HG03342 (cell line): ENCODE data around the gene NMD3.
"Not testable (repeated sequence)": the region's sequence is repeated elsewhere in the genome, so short reads cannot be mapped to it uniquely, and the experiment has no call there.

Experiments used
- ATAC-seq: cut with Tn5 transposase; IDR thresholded peaks from one replicate; pipeline ENCODE4 v1.9.1; 2021; ENCODE audit warnings: mild to moderate bottlenecking, moderate library complexity; ENCODE audit not compliant: unreplicated experiment

The NMD3 gene

DNA sequence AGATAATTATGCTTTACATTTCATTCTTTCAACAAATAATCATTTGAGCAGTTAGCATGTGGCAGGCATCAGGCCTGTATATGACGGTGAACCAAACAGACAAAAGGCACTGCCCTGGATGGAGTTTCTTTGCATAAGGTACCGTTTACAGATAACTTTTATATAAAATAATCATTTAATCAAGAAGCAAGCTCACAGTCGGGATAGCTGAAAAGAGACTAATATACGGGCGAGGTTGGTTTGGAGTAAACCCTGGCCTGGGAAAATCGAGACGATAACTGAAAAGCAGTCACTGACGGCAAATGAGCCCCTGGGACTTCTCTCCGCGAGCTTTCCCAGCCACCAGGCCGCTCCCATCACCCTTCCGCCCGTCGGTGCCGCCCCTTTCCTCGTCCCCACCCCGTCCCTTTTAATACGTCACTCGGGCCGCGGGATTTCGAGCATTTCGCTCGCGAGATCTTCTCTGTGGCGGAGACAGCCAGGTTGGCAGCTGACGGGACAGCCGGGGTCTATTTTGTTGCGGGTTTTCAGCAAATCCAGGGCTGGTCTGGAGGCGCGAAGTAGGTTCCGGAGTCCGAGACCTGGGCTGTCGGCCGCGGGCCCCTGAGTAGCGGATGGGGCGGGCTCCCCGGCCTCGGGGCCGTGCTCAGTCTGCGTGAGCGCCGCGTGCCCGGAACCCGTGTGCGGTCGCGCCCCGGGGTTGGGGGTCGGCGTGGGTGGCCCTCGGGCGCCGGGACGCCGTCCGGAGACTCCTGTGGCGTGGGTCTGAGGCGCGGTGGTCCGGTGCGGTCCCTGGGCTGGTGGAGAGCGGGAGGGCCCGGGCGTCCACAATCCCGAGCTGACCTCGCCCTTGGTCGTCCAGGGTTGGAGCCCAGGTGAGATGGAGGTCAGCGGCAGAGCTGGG lies at the start of gene NMD3:
NMD3 (plus strand) TSS at position 462 of the 904 bp plus-strand sequence. CDS start 703 bp downstream, outside the sequence.
- ATAC-seq = peak; percentile 99

DNA sequence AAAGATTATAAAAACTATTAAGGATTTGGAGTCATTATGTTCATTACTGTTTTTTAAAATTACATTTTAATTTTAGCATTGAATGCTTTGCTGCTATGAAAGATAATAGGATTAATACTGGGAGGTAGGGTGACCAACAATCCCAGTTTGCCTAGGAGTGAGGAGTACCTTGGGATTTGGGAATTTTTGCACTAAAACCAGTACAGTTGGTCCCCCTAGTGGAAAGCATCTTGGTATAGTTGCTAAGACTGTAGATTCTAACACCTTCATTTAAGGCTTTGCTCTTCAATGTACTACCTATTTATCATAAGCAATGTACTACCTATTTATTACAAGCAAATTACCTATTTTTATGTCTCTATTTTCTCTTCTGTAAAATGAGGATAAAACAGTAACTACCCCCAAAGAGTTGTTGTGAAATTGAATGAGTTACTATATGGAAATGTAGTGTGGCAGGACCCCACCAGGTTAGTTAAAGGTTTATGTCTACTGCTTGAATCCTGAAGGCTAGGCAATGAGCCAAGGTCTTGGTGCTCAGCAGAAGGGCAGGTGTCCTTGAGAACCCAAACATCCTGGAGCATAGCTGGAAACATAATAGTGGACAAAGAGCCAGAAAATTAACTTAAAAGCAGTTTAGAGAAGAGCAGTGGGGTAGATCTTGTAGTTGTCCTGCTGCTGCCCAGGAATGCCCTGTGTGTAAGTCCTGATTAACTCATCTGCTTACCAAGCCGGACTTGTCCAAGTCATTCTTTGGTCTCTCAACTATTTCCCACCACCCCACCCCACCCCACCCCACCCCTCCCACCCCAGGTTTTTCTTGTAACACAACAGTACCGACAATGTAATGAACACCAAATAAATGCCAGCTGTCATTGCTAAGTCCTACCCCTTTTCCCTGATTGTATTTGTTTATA lies 49.2 kb upstream of the NMD3 start:
- ATAC-seq = no peak

DNA sequence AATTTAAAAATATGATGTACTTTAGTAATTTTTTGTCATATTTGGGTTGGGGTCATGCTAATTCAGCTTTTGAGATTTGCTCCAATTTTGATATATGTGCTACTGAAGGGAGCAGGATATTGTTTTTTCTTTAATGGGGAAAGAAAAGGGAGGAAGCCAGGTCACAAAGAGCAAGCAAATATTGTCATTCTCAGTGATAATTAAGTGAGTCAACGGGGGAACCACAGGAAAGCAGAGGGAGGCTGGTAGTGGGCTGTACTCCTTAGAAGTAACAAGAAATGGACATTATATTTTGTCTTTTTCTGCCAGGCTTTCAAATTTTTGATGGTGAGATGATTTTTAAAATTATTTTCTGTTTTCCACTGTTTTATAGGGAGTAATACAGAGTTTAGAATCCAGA lies 45.6 kb upstream of the NMD3 start:
- ATAC-seq = no peak

DNA sequence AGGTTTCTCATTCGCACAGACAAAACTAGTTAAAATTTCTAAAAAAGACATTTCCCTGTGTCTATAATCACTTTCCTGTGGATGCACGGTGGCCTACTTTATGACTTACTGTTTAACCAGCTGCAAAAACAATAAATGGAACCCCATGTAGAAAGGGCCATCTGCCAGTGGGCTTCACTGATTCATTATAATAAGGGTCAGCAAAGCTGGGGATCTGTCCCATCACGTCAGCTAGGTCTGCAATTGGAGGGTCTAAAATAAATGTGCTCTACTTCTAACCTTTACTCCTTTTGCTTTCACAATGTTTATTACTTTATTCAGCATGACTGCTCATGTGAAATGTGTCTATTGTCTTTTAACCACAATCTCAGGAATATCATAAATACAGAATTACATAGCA lies 43.1 kb upstream of the NMD3 start:
- no peak for ATAC-seq

DNA sequence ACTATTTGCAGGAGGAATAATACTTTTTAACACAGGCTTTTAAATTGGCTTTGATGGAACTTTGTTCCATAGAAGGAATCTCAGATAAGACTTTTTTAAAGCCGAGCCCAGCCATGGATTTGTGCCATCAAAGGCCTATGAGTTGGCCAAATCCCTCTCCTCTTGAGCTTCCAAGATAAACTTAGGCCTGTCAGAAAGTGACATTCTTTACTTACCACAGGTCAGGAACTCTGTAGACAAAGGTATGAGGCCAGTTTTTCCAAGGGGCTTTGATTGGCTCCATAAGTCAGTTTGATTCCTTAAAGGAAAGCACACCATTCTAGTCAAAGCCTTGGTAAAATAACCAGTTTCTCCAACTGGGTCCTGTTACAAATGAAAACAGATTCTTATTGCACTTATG lies 39.7 kb upstream of the NMD3 start:
- ATAC-seq = not testable (repeated sequence)

DNA sequence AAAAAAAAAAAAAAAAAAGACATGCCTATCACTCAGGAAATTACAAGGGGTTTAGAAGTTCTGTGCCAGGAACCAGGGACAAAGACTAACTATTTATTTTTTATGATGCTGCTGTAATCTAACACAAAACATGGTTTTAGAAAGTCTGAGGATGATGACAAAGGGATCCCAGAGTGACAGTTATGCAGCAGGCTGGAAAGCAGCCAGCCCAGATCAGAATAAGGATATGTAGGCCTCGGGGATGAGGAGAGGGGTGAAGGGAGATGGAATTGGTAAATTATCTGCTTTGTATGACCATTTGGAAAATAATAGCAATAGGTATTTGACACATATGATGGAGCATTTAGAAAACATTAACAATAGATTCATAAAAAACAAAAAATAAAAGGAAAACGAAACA lies 34.1 kb upstream of the NMD3 start:
- no peak for ATAC-seq

DNA sequence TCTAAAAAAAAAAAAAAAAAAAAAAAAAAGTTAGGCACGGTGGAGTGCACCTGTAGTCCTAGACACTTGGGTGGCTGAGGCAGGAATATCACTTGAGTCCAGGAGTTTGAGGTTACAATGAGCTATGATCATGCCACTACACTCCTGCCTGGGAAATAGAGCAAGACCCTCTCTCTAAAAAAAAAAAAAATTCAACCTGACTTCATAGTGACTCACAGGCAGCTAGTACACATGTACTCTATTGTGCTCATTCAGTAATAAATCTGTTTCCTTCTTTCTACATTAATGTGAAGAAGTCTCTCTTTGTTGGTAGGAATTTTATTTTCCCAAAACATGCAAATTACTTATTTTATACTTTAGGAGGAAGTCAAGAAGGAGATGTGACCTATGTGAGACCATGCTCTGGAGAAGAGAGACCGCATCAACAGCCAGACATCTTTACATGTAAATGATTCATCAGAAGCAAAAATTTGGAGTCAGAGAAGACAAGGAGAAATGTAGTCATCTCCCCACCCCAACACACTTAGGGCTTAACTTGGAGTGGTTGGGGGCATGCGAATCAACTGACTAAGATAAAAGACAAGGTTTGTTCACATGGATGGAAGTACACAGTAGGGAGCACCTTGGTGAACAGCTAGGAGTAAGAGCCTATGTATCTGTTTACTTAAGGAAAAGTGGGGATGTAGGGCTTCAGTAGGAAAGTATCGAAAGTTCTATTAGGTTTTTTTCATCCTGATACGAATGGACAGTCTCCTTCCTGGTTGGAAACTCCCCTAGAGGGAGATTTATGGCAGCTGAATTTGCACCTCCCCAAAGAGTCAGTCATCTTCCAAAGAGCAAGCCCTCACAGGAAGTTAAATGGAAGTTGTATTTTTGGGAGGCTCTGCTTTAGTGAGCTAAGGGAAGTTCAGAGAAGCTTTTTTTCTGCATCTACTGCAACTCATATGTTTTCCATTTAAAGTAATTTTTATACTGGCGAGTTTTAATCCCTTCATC lies 23.0 kb upstream of the NMD3 start:
- no peak for ATAC-seq

DNA sequence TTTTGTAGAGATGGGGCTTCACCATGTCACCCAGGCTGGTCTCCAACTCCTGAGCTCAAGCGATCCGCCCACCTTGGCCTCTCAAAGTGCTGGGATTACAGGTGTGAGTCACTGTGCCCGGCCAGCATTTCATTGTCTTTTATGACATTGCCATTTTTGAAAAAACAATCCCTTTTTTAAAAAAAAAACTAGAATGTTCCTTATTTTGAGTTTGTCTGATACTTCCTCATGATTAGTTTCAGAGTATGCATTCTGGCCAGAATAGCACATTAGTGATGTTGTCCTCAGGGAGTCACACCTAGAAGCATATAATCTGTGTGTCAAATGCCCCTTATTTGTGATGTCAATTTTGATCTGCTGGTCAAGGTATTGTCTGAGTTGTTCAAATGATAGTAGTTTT lies 21.2 kb upstream of the NMD3 start:
- ATAC-seq = no peak

DNA sequence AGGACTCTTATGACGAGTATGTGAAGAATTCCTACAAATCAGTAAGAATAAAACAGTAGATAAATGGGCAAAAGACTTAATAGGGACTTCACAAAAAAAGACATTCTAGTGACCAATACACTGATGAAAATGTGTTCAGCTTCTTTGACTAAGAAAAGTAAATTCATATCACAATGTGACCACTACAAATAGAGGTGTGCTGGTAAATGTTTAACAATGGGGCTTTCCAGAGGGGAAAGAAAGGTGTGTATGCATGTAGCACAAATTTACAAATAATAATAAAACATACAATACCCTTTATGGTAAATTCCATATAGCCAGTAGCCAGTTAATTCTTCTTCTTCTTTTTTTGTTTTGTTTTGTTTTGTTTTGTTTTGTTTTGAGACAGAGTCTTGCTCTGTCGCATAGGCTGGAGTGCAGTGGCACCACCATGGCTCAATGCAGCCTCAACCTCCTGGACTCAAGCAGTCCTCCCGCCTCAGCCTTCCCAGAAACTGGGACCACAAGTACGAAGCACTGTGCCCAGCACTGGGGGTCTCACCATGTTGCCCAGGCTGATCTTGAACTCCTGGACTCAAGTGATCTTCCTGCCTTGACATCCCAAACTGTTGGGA lies 17.5 kb upstream of the NMD3 start:
- peak; percentile 85 for ATAC-seq

DNA sequence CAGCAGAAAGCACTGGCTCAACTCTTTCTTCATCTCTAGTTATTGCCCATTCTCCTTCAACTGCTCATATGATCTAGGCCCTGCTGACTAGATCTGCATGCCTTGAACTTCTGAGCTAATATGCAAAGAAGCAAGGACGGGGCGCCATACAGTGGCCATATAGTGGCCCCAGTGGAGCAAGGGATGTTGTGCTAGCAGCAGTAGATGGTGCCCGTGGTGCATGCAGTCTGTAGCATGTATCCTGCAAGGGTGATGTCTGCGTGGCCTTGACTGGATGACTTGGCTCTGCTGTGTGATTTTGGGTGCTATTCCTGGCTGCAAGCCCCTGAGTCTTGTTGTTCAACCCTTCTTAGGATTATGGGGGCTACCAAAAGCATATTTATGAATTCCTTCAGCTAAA lies 12.2 kb upstream of the NMD3 start:
- ATAC-seq = no peak

DNA sequence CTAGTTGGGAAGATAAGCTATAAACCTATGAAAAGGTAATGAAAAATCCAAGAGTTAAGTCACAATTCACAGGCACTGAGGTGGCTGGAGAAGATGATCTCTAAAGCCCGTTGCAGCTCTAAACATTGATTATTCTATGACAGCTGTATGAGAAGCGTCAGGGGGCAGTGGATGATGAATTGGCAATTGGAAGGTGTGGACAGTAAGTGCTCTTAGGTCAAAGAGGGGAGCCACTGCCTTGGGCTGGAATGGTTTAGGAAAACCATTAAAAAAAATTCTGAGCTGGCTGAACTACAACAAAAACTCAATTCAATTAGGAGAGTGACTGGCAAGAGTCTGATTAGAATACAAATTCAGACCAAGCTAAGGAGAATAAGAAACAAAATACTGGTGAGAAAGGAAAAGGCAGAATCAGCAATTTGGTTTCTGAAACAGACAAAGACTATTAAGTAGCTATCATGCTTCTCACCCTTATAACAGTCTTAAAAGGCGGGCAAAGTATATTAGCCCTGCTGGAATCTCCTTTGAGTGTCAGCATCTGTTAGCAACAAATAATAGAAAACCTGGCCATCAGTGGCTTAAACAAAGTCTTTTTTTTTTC lies 8.8 kb upstream of the NMD3 start:
- no peak for ATAC-seq

DNA sequence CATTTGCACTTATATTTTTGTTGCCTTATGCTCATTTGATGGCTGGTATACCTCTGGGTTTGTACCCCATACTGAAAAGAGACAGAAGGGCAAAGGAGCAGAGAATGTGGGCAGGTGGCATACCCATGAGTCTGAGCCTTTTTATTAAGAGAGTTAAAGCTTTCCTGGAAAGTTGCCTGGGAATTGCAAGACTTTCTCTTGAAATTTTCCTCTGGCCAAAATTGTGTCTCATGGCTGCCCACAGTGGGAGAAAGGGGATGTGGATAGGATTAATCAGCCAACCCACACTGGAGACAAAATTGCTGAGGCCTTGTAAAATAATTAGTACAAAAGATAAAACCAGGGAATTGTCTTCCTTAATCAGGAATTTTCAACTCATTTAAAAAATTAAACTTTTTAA lies 8.2 kb upstream of the NMD3 start:
- no peak for ATAC-seq

DNA sequence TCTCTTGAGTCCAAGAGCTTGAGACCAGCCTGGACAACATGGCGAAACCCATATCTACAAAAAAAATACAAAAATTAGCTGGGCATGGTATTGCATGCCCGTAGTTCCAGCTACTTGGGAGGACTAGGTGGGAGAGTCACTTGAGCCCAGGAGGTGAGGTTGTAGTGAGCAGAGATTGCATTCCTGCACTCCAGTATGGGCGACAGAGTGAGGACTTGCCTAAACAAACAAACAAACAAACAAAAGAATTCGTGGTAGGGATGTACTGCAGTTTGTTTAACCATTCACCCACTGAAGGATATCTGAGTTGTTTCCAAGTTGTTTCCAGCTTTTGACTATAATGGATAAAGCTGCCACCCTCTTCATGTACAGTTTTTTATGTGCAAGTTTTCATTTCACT lies 7.5 kb upstream of the NMD3 start:
- no peak for ATAC-seq

DNA sequence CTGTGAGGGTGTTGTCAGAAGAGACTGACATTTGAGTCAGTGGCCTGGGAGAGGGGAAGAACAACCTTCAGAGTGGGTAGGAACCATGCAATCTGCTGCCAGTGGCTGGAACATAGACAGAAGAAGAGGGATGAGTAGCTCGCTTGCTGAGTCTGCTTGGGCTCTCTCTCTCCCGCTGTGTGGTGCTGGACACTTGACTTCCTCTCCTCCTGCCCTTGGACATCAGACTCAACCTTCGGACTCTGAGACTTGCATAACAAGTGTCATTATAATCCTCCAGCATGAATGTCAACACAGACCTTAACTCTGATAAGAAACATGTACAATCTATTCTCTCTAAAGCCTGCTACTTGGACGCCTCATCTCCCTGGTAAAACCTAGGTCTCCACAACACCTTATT lies 5.9 kb upstream of the NMD3 start:
- ATAC-seq = no peak

DNA sequence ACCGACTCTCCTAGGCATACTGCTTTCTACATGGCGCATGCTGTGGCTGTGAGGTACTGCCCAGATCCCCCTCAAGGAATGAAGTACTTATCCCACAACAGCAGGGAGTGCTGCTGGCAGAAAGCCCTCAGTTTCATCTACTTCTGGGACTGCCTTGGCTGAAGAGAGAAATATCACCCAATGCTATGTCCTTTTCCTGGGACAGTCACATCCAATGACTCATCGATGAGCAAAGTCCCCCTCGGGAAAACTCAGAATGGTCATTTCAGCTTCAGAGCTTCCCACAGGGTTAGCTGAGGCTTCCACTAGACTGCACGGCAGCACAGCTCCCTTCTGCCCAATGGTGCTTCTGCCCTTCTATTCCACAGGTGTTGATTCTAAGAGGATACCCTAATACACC lies 3.6 kb upstream of the NMD3 start:
- no peak for ATAC-seq

DNA sequence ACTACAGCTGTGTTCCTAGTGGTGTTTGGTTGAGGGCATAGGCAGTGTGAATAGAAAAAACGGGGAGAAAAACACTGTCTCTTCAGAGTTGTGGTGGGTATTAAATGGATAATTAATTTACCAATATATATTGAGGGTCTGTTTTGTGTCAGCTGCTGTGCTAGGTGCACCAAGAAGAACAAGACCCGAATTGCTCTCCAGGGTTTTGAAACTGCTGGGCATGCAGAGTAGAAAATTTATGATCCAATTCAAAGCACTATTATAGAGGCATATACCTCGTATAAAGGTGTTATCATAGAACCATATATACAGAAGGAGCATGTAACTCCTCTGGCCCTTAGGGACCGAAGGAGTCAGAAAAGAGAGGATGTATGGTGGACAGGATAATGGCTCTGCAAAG lies 1.6 kb upstream of the NMD3 start:
- ATAC-seq = no peak

DNA sequence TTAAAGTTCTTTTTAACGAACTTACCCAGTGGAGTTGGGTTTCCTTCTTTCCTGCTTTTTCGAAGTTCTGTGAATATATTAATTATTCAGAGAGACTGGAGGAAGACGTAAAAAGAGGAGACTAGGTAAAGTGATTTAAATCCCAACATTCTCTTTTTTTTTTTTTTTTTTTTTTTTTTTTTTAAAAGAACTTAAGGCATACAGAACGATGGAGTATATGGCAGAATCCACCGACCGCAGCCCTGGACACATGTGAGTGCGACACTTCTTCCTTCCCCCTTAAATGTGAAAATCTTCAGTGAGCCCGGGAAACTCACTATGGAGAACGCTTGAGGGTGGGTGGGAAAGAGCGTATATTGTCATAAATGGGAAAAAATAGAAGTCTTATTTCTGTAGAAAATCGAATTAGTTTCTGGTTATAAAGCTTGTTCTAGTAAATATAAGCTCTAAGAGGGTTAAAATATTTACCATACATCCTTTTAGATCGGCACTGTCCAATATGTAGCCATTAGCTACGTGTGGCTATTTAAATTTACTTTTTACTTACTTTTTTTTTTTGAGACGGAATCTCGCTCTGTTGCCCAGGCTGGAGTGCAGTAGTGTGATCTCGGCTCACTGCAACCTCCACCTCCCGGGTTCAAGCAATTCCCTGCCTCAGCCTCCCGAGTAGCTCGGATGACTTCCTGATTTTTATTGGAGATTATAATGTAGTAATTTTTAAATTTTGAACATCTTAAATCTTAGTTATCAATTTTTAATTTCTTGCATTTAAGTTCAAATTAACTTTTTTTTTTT lies 892 bp downstream of the NMD3 start:
- peak; percentile 22 for ATAC-seq

DNA sequence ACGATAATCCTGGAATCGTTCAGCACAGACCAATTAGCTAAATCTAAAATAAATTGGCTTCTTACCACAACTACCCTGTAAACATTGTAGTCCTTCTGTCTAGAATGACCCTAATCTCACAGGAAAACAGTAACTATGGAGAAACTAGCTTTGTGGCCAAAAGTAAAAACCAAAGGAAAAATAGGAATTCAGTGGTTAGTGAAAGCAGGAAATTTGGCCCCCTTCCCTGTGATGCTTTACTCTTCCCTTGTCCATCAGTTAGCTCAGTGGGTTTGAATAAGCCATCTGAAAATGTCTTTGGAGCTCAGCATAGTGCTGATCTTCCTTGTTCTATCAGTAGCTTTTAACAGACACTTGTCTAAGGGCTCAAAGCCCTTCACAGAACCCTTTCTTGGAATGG lies 1.6 kb downstream of the NMD3 start:
- no peak for ATAC-seq

DNA sequence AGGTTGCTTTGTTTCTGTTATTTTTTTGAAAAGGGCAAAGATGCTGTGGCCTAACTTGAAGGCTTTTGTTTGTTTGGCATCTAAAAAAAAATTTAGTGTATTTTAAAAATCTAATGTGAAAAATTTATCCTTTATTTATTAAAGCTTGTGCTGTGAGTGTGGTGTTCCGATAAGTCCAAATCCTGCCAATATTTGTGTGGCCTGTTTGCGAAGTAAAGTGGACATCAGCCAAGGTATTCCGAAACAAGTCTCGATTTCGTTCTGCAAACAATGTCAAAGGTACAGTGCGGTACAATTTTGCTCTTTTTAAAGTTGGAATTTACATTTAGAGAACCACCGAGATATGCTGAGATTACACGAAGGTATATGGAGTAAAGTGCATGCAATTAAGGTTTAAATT lies 3.7 kb downstream of the NMD3 start:
- no peak for ATAC-seq
